GM10266 (cell line): ENCODE data around the gene SLC38A5.

Source experiments
- DNase-seq: peaks from one replicate; pipeline ENCODE4 v3.0.0; 2012; ENCODE audit errors: extremely low spot score
- CTCF ChIP-seq: IDR thresholded peaks from 2 replicates; pipeline ENCODE4 v1.5.1; 2012; ENCODE audit warnings: mild to moderate bottlenecking, low read depth; ENCODE audit not compliant: control insufficient read depth, insufficient read depth; ENCODE audit errors: missing control alignments

The SLC38A5 gene

DNA sequence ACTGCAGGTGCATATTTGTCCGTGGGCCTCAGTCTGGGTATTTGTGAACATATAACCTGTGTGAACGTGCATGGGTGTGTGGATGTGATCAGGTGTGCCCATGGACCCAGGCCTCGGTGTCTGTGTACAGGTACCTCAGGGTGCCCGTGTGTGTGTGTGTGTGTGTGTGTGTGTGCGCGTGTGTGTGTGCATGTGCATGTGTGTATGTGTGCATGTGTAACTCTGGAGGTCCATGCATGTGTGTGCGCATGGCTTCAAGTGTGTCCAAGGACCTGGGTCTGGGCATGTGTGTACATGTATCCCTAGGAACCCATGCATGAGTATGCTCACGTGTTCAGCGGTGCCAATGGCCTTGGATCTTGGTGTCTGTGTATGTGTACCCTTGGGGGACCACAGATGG lies 21.7 kb upstream of the SLC38A5 start:
- TF ChIP-seq CTCF = no peak
- DNase-seq = no peak

- TF ChIP-seq CTCF = no peak
- DNase-seq = no peak
Observed at GRCh38 chrX:48490661-48491060, 20.6 kb upstream of the SLC38A5 start.

- no peak for DNase-seq
- no peak for TF ChIP-seq CTCF
Observed at GRCh38 chrX:48489892-48490291, 19.8 kb upstream of the SLC38A5 start.

DNA sequence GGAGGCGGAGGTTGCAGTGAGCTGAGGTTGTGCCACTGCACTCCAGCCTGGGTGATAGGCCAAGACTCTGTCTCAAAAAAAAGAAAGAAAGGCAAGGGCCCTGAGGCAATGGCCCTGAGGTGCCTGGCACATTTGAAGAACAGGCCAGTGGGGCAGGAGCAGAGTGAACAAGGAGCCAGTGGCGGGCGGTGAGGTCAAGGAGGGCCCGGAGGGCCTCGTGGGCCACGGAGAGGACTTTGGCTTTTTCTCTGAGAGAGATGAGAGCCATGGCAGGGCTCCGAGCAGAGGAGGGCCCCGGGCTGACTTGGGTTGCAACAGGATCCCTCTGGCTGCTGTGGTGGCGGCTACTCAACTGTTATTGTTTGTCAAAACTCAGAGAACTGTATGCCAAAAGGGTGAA lies 19.2 kb upstream of the SLC38A5 start:
- DNase-seq = no peak
- TF ChIP-seq CTCF = no peak

DNA sequence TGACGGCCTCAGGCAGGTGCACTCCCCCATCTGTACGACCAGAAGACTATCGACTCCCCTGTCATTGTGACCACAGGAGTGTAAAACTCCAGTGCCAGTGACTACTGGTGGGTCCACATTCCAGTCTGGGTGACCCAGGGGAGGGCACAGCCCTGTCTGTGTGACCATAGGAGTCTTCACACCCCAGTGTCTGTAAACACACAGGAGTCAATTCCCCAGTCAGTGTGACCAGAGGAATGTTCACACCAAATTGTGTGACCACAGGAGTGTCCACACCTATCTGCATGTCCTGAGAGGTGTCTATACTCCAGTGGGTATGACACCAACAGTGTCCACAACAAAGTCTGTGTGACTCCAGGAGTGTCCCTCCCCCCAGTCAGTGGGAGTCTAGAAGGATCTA lies 18.0 kb upstream of the SLC38A5 start:
- DNase-seq = no peak
- no peak for TF ChIP-seq CTCF

GRCh38 chrX:48487362-48487798 lies 17.3 kb upstream of the SLC38A5 start:
- TF ChIP-seq CTCF = no peak
- DNase-seq = no peak

DNA sequence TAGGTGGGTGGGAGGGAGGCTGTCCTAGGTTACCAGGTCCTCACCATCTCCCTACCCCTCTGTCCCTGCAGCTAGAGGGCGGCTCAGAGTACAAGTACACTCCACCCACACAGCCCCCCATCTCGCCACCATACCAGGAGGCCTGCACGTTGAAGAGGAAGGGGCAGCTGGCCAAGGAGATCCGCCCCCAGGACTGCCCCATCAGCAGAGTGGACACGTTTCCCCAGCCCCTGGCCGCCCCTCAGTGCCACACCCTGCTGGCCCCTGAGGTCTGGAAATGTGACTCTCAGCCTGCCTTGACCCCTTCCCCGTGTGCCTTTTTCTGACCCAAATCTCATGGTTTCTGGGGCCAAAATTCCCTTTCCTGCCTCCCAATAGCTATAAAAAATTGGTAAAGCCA lies 12.5 kb upstream of the SLC38A5 start:
- TF ChIP-seq CTCF = no peak
- no peak for DNase-seq

DNA sequence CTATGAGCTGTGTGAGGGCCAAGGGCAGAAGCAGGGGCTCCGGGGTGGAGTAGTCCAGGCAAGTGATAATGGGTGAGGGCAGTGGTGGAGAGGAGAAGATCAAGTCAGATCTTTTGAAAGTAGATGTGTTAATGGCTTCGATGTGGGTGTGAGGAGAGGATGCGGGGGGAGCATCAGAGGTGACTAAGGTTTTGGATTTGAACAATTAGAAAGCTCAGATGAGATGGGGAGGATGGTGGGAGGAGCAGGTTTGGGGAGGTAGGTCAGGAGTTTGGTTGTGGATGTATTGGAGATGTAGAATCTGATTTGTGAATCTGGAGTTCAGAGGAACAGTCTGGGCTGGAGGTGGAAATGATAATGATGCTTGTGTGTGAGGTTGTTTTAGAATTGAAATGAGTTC lies 10.5 kb upstream of the SLC38A5 start:
- DNase-seq = no peak
- no peak for TF ChIP-seq CTCF
